CD4-positive, CD25-positive, alpha-beta regulatory T cell (primary cell): ENCODE results near the gene NPEPL1. TPM values are rescaled to one million over a fixed set of nuclear protein-coding genes. Genes with fewer than 3 reads are reported as not detected.
"Not testable (repeated sequence)": the region's sequence is repeated elsewhere in the genome, so short reads cannot be mapped to it uniquely, and the experiment has no call there.

ENCODE experiments used
- ATAC-seq, 2 donors: fragments of 150-1000 bp; cut with Tn5 transposase; one replicate each; pipeline ENCODE4 v1.10.0; 2021; ENCODE audit warnings: low read depth in 2 of 2, moderate number of reproducible peaks in 2 of 2, moderate library complexity in 1 of 2
- DNase-seq, 3 donors: peaks; one replicate each; pipeline versions ENCODE4 v3.0.0 to v3.0.0-alpha.2; 2012 to 2022; ENCODE audit warnings: mixed read lengths in 1 of 3
- H3K27ac ChIP-seq: one replicate; pipeline ENCODE4 v1.7.0; 2013; ENCODE audit warnings: mild to moderate bottlenecking, low read length; ENCODE audit not compliant: insufficient read depth, poor library complexity, severe bottlenecking
- H3K27me3 ChIP-seq: one replicate; pipeline ENCODE4 v1.7.0; 2013; ENCODE audit warnings: low read length; ENCODE audit not compliant: control insufficient read depth, insufficient read depth
- H3K36me3 ChIP-seq: one replicate; pipeline ENCODE4 v1.7.0; 2013; ENCODE audit warnings: mild to moderate bottlenecking, low read length, moderate library complexity; ENCODE audit not compliant: control insufficient read depth, insufficient read depth
- H3K4me1 ChIP-seq: 2 replicates; pipeline ENCODE4 v1.7.0; 2013; ENCODE audit warnings: mild to moderate bottlenecking, low read length; ENCODE audit not compliant: insufficient read depth, control insufficient read depth, poor library complexity, severe bottlenecking
- H3K4me3 ChIP-seq: one replicate; pipeline ENCODE4 v1.7.0; 2013; ENCODE audit warnings: low read depth, mild to moderate bottlenecking, low read length, moderate library complexity
- H3K9me3 ChIP-seq, 2 experiments: 1 replicate in 1 of 2; 2 replicates in 1 of 2; pipeline ENCODE4 v1.7.0; 2013; ENCODE audit warnings: low read length in 2 of 2, mild to moderate bottlenecking in 1 of 2, moderate library complexity in 1 of 2; ENCODE audit not compliant: control insufficient read depth in 2 of 2
- H3K27ac Mint-ChIP-seq, 3 donors: one replicate each; pipeline ENCODE4 v1.8.0; 2020 to 2022; ENCODE audit warnings: mild to moderate bottlenecking in 3 of 3, mixed read lengths in 3 of 3, moderate library complexity in 2 of 3
- H3K27me3 Mint-ChIP-seq: one replicate; pipeline ENCODE4 v1.8.0; 2022; ENCODE audit warnings: mild to moderate bottlenecking, mixed read lengths
- H3K36me3 Mint-ChIP-seq: one replicate; pipeline ENCODE4 v1.8.0; 2020; ENCODE audit warnings: mixed read lengths
- H3K4me1 Mint-ChIP-seq, 4 donors: one replicate each; pipeline ENCODE4 v1.8.0; 2020 to 2022; ENCODE audit warnings: mixed read lengths in 4 of 4, mild to moderate bottlenecking in 1 of 4
- H3K4me3 Mint-ChIP-seq, 4 donors: one replicate each; pipeline ENCODE4 v1.8.0; 2020 to 2022; ENCODE audit warnings: mild to moderate bottlenecking in 4 of 4, mixed read lengths in 4 of 4, moderate library complexity in 3 of 4
- H3K9me3 Mint-ChIP-seq, 7 donors: one replicate each; pipeline ENCODE4 v1.8.0; 2020 to 2022; ENCODE audit warnings: mixed read lengths in 7 of 7, mild to moderate bottlenecking in 3 of 7, moderate library complexity in 2 of 7
- polyA plus RNA-seq, 4 donors: library from polyadenylated mRNA; unstranded; fragments of 300-500 nt; fragmentation: Illumina TruSeq; gene quantifications; one replicate each; pipeline ENCODE4 v1.2.3, GENCODE V29; 2021
- total RNA-seq: library from RNA; stranded (reverse); gene quantifications from one replicate; pipeline ENCODE4 v1.2.3, GENCODE V29; 2022

The NPEPL1 gene
- total and polyA plus RNA-seq, 5 donors from 2014 or later, result 7.7 to 62.2 (median 8.3) TPM

GRCh38 chr20:58753267-58753921, 60.8 kb downstream of the NPEPL1 start:
- Mint-ChIP-seq H3K9me3 (peaks cover 0 to 2% (median 0%) of the 10 kb centered on the region in 7 donors), H3K36me3 (no peaks in the 10 kb centered on the region), H3K27me3 (peaks cover 17% of the 10 kb centered on the region), H3K27ac (no peak overlapping the region), H3K4me1 (no peaks in the 10 kb centered on the region), H3K4me3 (no peak overlapping the region)
- Histone ChIP-seq H3K27ac (no peak overlapping the region), H3K4me1 (no peaks in the 10 kb centered on the region), H3K27me3 (no peaks in the 10 kb centered on the region), H3K9me3 (no peaks in the 10 kb centered on the region), H3K4me3 (no peak overlapping the region), H3K36me3 (no peaks in the 10 kb centered on the region)
- DNase-seq (no peak), ATAC-seq (no peak)

- Histone ChIP-seq H3K27ac (no peak overlapping the region), H3K4me1 (no peaks in the 10 kb centered on the region), H3K4me3 (no peak overlapping the region), H3K36me3 (no peaks in the 10 kb centered on the region), H3K9me3 (no peaks in the 10 kb centered on the region), H3K27me3 (no peaks in the 10 kb centered on the region)
- H3K27me3 Mint-ChIP-seq, result peaks cover 17% of the 10 kb centered on the region
- no peak for DNase-seq
- no peaks in the 10 kb centered on the region for H3K36me3 Mint-ChIP-seq
- peaks cover 0 to 2% (median 0%) of the 10 kb centered on the region in 7 donors for H3K9me3 Mint-ChIP-seq
- H3K4me3 Mint-ChIP-seq, result no peak overlapping the region
- H3K27ac Mint-ChIP-seq, result no peak overlapping the region
- no peak for ATAC-seq
- no peaks in the 10 kb centered on the region for H3K4me1 Mint-ChIP-seq
Observed at GRCh38 chr20:58753922-58754551, 61.4 kb downstream of the NPEPL1 start.

- DNase-seq (no peak), ATAC-seq (no peak)
- Mint-ChIP-seq H3K4me3 (no peak overlapping the region), H3K36me3 (no peaks in the 10 kb centered on the region), H3K4me1 (no peaks in the 10 kb centered on the region), H3K27me3 (peaks cover 17% of the 10 kb centered on the region), H3K27ac (no peak overlapping the region), H3K9me3 (peaks cover 0 to 2% (median 0%) of the 10 kb centered on the region in 7 donors)
- H3K9me3 ChIP-seq, result no peaks in the 10 kb centered on the region
- H3K4me3 ChIP-seq, result no peak overlapping the region
- no peak overlapping the region for H3K27ac ChIP-seq
- no peaks in the 10 kb centered on the region for H3K4me1 ChIP-seq
- no peaks in the 10 kb centered on the region for H3K27me3 ChIP-seq
- no peaks in the 10 kb centered on the region for H3K36me3 ChIP-seq
Observed at GRCh38 chr20:58754584-58754983, 62.0 kb downstream of the NPEPL1 start.

- H3K36me3 Mint-ChIP-seq, result no peaks in the 10 kb centered on the region
- H3K4me3 Mint-ChIP-seq, result no peak overlapping the region
- DNase-seq, result no peak
- no peaks in the 10 kb centered on the region for H3K36me3 ChIP-seq
- no peaks in the 10 kb centered on the region for H3K4me1 Mint-ChIP-seq
- no peaks in the 10 kb centered on the region for H3K27me3 ChIP-seq
- H3K9me3 Mint-ChIP-seq, result peaks cover 0 to 2% (median 0%) of the 10 kb centered on the region in 7 donors
- no peak for ATAC-seq
- no peaks in the 10 kb centered on the region for H3K9me3 ChIP-seq
- H3K4me3 ChIP-seq, result no peak overlapping the region
- H3K27ac Mint-ChIP-seq, result no peak overlapping the region
- peaks cover 17% of the 10 kb centered on the region for H3K27me3 Mint-ChIP-seq
- H3K27ac ChIP-seq, result no peak overlapping the region
- H3K4me1 ChIP-seq, result no peaks in the 10 kb centered on the region
Observed at GRCh38 chr20:58755062-58755697, 62.6 kb downstream of the NPEPL1 start.

GRCh38 chr20:58755766-58756449, 63.3 kb downstream of the NPEPL1 start:
- Mint-ChIP-seq H3K9me3 (peaks cover 0 to 2% (median 0%) of the 10 kb centered on the region in 7 donors), H3K36me3 (no peaks in the 10 kb centered on the region), H3K4me1 (no peaks in the 10 kb centered on the region), H3K27me3 (peaks cover 17% of the 10 kb centered on the region), H3K4me3 (no peak overlapping the region), H3K27ac (no peak overlapping the region)
- H3K4me3 ChIP-seq, result no peak overlapping the region
- H3K27ac ChIP-seq, result no peak overlapping the region
- H3K4me1 ChIP-seq, result no peaks in the 10 kb centered on the region
- DNase-seq, result no peak
- H3K27me3 ChIP-seq, result no peaks in the 10 kb centered on the region
- no peak for ATAC-seq
- no peaks in the 10 kb centered on the region for H3K9me3 ChIP-seq
- H3K36me3 ChIP-seq, result no peaks in the 10 kb centered on the region

- Histone ChIP-seq H3K9me3 (no peaks in the 10 kb centered on the region), H3K36me3 (no peaks in the 10 kb centered on the region), H3K27me3 (no peaks in the 10 kb centered on the region), H3K4me3 (no peak overlapping the region), H3K4me1 (no peaks in the 10 kb centered on the region), H3K27ac (no peak overlapping the region)
- no peak for DNase-seq
- Mint-ChIP-seq H3K4me3 (no peak overlapping the region), H3K27me3 (peaks cover 12% of the 10 kb centered on the region), H3K4me1 (no peaks in the 10 kb centered on the region), H3K36me3 (no peaks in the 10 kb centered on the region), H3K27ac (no peak overlapping the region), H3K9me3 (peaks cover 0 to 2% (median 0%) of the 10 kb centered on the region in 7 donors)
- no peak for ATAC-seq
Observed at GRCh38 chr20:58756450-58756775, 63.8 kb downstream of the NPEPL1 start.

GRCh38 chr20:58757647-58758046, 65.0 kb downstream of the NPEPL1 start:
- H3K27ac Mint-ChIP-seq, H3K4me1 ChIP-seq, ATAC-seq, H3K9me3 Mint-ChIP-seq, H3K27ac ChIP-seq, H3K27me3 ChIP-seq, H3K27me3 Mint-ChIP-seq, DNase-seq, H3K4me3 ChIP-seq, H3K9me3 ChIP-seq, H3K4me1 Mint-ChIP-seq, H3K36me3 Mint-ChIP-seq, H3K4me3 Mint-ChIP-seq, H3K36me3 ChIP-seq: not testable (repeated sequence)
